ACC112 (cell line): Measurements from ENCODE around the gene AGBL1.

ENCODE experiments used
- H2AFZ ChIP-seq: fragments of 200-600 bp; sonication (generic); one replicate; pipeline ENCODE4 v1.6.0; 2017; ENCODE audit warnings: antibody characterized with exemption, low read length; ENCODE audit not compliant: unreplicated experiment
- H3K27ac ChIP-seq: fragments of 200-600 bp; sonication (generic); 2 replicates; pipeline ENCODE4 v1.5.1; 2014; ENCODE audit warnings: low read depth, mild to moderate bottlenecking, antibody characterized with exemption, low read length, moderate library complexity
- H3K27me3 ChIP-seq: fragments of 200-600 bp; sonication (generic); 2 replicates; pipeline ENCODE4 v1.6.1; 2014; ENCODE audit warnings: mild to moderate bottlenecking, antibody characterized with exemption, low read length, moderate library complexity, mixed read lengths; ENCODE audit not compliant: insufficient read depth
- H3K36me3 ChIP-seq: fragments of 200-600 bp; sonication (generic); 2 replicates; pipeline ENCODE4 v1.6.1; 2016; ENCODE audit warnings: mild to moderate bottlenecking, antibody characterized with exemption, low read length, moderate library complexity, mixed read lengths; ENCODE audit not compliant: insufficient read depth
- H3K4me1 ChIP-seq: fragments of 200-600 bp; sonication (generic); one replicate; pipeline ENCODE4 v1.6.1; 2016; ENCODE audit warnings: low read length, mixed read lengths; ENCODE audit not compliant: insufficient read depth, unreplicated experiment, control insufficient read depth
- H3K4me3 ChIP-seq: fragments of 200-600 bp; sonication (generic); 2 replicates; pipeline ENCODE4 v1.5.1; 2014; ENCODE audit warnings: mild to moderate bottlenecking, low read depth, low read length
- H3K79me2 ChIP-seq: fragments of 200-600 bp; sonication (generic); one replicate; pipeline ENCODE4 v1.6.0; 2016; ENCODE audit warnings: low read length; ENCODE audit not compliant: control insufficient read depth, unreplicated experiment, insufficient read depth

Gene AGBL1

DNA sequence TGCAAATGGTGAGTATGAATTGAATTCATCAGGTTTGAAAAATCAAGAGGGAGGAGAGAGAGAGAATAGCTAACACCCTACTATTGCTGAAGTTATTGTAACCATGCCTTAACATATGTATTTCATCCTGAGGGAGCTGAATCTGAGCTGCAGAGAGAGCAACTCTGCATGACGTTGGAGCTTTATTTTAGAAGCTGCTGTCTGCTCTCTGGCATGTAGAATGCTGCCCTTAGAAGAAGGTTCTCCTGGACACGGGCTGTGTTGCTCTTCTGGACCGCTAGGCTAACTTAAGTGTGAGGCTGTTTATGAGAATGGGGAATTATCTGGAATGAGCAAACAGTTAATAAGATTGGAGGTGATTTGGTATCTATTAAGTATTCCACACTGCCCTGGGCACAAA lies 814.6 kb downstream of the AGBL1 start:
- H3K79me2 ChIP-seq = no peaks in the 10 kb centered on the region
- no peak overlapping the region for H3K4me3 ChIP-seq
- H2AFZ ChIP-seq = no peak overlapping the region
- H3K27ac ChIP-seq = no peak overlapping the region
- H3K27me3 ChIP-seq = no peaks in the 10 kb centered on the region
- no peaks in the 10 kb centered on the region for H3K4me1 ChIP-seq
- H3K36me3 ChIP-seq = no peaks in the 10 kb centered on the region

DNA sequence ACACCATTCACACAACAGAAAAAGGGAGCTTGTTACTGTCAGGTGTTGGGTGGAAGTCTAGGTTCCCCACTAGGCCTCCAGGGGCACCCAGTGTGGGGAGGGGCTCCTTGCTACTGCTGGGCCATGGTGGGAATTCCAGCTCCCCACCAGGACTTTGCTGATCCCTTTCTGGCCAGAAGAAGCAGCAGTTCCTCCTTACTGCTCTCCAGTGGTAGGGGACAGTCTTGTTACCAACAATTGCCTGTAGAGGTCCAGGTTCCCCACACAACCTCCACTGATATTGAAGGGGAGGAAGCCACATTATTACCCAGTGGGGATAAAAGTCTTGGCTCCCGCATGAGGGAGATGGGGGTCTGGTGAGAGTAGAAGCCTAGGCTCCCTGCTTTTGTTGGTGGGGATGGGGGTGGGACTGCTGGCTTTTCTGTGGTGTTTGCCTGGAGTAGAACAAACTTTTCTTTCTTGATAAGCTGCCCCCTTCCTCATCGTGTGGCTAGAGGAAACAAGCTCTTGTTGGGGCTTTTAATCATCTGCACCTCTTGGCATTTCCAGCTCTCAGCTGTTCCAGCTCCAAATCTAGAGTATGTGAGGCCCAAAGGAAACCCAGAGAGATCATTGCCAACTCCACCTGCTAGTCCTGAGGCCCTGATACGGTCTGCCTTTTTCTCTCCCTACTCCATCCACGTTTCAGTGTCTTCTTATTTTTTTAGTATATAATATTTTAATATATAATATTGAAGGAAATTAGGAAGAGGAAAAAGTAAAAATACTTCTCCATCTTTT lies 824.2 kb downstream of the AGBL1 start:
- Histone ChIP-seq H3K27me3 (no peaks in the 10 kb centered on the region), H3K79me2 (no peaks in the 10 kb centered on the region), H3K36me3 (no peaks in the 10 kb centered on the region), H3K4me1 (no peaks in the 10 kb centered on the region), H3K4me3 (no peak overlapping the region), H3K27ac (no peak overlapping the region), H2AFZ (no peak overlapping the region)

DNA sequence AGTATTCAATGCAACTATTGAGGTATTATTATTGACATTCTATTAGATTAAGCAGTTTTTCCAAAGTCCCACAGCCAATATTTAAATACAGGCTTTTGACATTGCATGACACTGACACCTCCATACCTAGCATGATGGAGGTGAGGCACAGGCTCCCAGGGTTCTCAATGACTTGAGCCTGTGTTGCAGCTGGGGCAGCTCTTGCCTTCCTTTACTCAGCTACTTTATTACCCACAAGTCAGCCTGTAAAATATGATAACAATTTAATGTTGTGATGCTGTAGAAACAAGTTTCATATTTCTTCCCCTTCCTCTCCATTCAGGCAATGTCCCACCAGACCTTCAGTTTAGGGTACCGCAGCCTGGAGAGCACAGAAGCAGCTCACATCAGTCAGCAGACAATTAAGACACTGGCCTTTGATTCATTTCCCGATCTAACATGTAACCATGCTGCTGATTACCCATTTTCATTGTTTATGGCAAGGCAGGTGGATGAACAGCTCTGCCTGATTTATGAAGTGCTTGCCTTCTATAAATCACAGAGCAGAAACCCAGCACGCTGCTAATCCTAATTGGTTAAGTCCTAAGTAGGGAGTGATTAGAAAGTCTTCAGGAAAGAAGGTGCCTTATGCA lies 826.1 kb downstream of the AGBL1 start:
- H3K4me1 ChIP-seq = no peaks in the 10 kb centered on the region
- no peaks in the 10 kb centered on the region for H3K36me3 ChIP-seq
- H3K27me3 ChIP-seq = no peaks in the 10 kb centered on the region

DNA sequence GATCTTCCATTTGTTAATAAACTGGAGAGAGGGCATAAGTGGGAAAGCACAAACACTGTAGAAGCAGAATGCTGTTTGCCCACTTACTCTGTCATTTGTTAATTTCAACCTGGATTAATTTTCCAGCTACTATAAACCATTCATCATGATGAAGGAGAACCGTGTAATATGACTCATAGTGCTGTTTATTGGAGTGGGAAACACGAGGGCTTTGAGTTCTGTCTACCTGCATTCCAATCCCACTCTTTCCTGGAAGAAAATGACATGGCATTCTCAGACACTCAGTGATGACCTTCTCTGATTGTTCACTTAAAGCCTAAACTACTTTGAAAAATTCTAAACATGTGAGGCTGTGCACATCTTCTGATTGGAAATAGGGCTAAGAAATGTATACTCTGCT lies 826.7 kb downstream of the AGBL1 start:
- Histone ChIP-seq H3K4me1 (no peaks in the 10 kb centered on the region), H3K27ac (no peak overlapping the region), H2AFZ (no peak overlapping the region), H3K79me2 (no peaks in the 10 kb centered on the region), H3K36me3 (no peaks in the 10 kb centered on the region), H3K27me3 (no peaks in the 10 kb centered on the region), H3K4me3 (no peak overlapping the region)

More for the DNA sequence above, 826.1 kb downstream of the AGBL1 start:
- H3K4me3 ChIP-seq = no peak overlapping the region
- H3K79me2 ChIP-seq = no peaks in the 10 kb centered on the region
- H3K27ac ChIP-seq = no peak overlapping the region
- no peak overlapping the region for H2AFZ ChIP-seq

GRCh38 chr15:86911022-86911421 lies 831.4 kb downstream of the AGBL1 start:
- Histone ChIP-seq H3K27ac (no peak overlapping the region), H3K27me3 (no peaks in the 10 kb centered on the region), H3K4me3 (no peak overlapping the region), H2AFZ (no peak overlapping the region), H3K36me3 (no peaks in the 10 kb centered on the region), H3K79me2 (no peaks in the 10 kb centered on the region), H3K4me1 (no peaks in the 10 kb centered on the region)

DNA sequence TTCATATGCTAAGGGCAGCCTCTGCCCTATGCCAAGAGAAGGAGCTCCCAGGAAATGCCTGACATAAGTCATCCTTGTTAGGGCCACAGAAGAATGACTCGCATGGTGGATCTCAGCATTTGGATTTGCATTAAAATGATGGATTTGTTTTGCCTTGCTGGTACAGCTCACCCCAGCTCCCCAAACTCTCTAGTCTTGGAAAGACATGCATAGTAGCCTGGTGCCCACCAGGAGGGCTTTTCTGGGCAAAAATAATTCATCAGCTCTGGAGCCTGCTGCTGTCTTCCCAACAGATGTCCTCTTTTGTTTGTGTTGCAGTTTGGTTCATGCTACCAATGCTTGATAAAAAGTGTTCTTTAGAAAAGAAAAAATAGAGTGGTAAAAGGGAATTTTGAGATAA lies 833.0 kb downstream of the AGBL1 start:
- Histone ChIP-seq H2AFZ (no peak overlapping the region), H3K79me2 (no peaks in the 10 kb centered on the region), H3K27me3 (no peaks in the 10 kb centered on the region), H3K36me3 (no peaks in the 10 kb centered on the region), H3K27ac (no peak overlapping the region), H3K4me1 (no peaks in the 10 kb centered on the region), H3K4me3 (no peak overlapping the region)

- no peaks in the 10 kb centered on the region for H3K27me3 ChIP-seq
- no peaks in the 10 kb centered on the region for H3K79me2 ChIP-seq
- no peaks in the 10 kb centered on the region for H3K36me3 ChIP-seq
- no peak overlapping the region for H2AFZ ChIP-seq
- no peaks in the 10 kb centered on the region for H3K4me1 ChIP-seq
- no peak overlapping the region for H3K27ac ChIP-seq
- no peak overlapping the region for H3K4me3 ChIP-seq
These were observed 836.2 kb downstream of the AGBL1 start for GRCh38 chr15:86915811-86916331.

DNA sequence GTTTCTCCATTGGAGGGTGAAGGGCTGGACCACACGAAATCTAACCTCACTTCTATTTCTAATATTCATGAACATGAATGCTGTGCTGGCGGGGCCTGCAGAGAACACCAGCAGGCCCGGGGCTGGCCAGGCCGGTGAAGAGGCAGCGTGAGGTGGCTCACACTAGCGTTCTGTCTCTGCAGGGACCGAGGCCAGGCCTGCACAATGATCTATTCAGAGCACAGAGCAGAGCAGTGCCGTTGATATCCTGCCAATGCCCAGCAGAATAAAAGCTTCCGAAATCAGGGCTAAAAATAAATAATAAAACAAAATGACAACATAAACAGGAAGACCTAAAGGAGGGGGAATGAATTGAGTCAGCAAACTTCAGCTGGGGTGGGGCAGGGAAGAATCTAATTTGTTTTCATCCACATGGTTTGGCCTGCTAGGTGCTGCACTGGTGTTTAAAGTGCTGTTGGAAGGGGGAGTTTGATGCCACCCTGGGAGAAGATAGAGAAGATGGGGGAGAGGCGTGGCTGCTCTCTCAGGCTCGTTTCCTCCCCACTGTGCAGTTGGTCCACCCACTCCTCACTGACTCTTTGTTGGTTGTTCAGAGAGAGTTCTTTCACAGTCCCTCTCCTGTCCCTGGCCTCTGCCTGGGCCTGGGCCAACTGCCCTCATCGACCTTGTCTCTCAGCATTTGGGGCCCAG lies 837.1 kb downstream of the AGBL1 start:
- Histone ChIP-seq H3K27ac (no peak overlapping the region), H3K27me3 (no peaks in the 10 kb centered on the region), H3K4me3 (no peak overlapping the region), H2AFZ (no peak overlapping the region), H3K4me1 (no peaks in the 10 kb centered on the region), H3K36me3 (no peaks in the 10 kb centered on the region), H3K79me2 (no peaks in the 10 kb centered on the region)

- no peak overlapping the region for H3K4me3 ChIP-seq
- H3K79me2 ChIP-seq = no peaks in the 10 kb centered on the region
- no peaks in the 10 kb centered on the region for H3K36me3 ChIP-seq
- H3K27ac ChIP-seq = no peak overlapping the region
- no peak overlapping the region for H2AFZ ChIP-seq
- no peaks in the 10 kb centered on the region for H3K27me3 ChIP-seq
- no peaks in the 10 kb centered on the region for H3K4me1 ChIP-seq
These were observed 837.6 kb downstream of the AGBL1 start for GRCh38 chr15:86917361-86917671.

DNA sequence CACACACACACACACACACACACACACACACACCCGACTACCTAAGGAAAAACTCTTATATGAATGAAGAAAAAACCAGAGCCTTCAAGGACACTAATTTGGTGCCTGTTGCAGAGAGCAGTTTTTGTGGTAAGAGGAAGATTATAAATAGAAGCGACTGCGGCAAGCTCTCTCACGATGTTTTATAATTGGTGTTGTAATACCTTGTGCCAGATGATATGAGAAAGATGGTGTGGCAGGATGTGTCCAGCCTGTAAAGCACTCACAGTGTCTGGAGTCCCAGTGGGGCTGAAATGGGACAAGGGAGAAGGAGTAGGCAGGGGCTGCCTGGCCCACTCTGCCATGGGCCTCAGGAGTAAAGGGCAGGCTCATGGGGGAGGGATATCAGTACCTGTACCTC lies 839.9 kb downstream of the AGBL1 start:
- no peak overlapping the region for H3K27ac ChIP-seq
- H3K36me3 ChIP-seq = no peaks in the 10 kb centered on the region
- no peaks in the 10 kb centered on the region for H3K4me1 ChIP-seq
- H3K4me3 ChIP-seq = no peak overlapping the region
- no peak overlapping the region for H2AFZ ChIP-seq
- H3K27me3 ChIP-seq = no peaks in the 10 kb centered on the region
- no peaks in the 10 kb centered on the region for H3K79me2 ChIP-seq

DNA sequence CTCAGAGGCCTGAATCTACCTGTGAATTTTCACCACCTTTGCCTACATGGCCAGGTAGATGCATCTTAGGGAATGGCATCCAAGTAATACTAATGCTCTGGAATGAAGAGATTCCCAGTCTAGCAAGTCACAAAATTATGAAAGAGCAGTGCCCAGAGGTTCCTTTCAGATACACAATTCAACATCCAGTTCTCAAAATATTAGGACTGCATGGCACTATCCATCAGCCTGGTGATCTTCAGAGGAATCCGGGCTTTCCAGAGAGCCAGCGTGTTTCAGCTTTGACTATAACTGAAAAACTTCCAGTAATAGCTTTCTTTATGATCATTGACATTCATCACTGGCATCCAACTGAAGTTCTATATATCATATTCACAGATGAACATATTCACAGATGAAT lies 849.8 kb downstream of the AGBL1 start:
- Histone ChIP-seq H3K79me2 (no peaks in the 10 kb centered on the region), H3K27ac (no peak overlapping the region), H3K36me3 (no peaks in the 10 kb centered on the region), H3K4me1 (no peaks in the 10 kb centered on the region), H2AFZ (no peak overlapping the region), H3K27me3 (no peaks in the 10 kb centered on the region), H3K4me3 (no peak overlapping the region)
